Upper lobe of right lung (tissue), 1 donor: ENCODE data around the gene FCHSD1. TPM values are rescaled to one million over a fixed set of nuclear protein-coding genes. Genes with fewer than 3 reads are reported as not detected.
A peak's percentile ranks its signal among the peaks of the same experiment; 100 is the strongest.

Experiments used
- ATAC-seq: fragments of 200-7000 bp; cut with Tn5 transposase; one replicate; pipeline ENCODE4 v1.9.1; 2020; ENCODE audit warnings: mild to moderate bottlenecking, moderate library complexity
- DNase-seq: peaks from one replicate; pipeline ENCODE4 v3.0.0-alpha.2; 2020
- H3K27ac ChIP-seq: fragments of 200-600 bp; one replicate; pipeline ENCODE4 v1.8.0; 2022
- H3K27me3 ChIP-seq: fragments of 200-600 bp; one replicate; pipeline ENCODE4 v1.8.0; 2022; ENCODE audit warnings: mild to moderate bottlenecking
- H3K36me3 ChIP-seq: fragments of 200-600 bp; one replicate; pipeline ENCODE4 v1.8.0; 2022
- H3K4me1 ChIP-seq: fragments of 200-600 bp; one replicate; pipeline ENCODE4 v1.8.0; 2022
- H3K4me3 ChIP-seq: fragments of 200-600 bp; one replicate; pipeline ENCODE4 v1.8.0; 2022; ENCODE audit warnings: mild to moderate bottlenecking
- H3K9me3 ChIP-seq: fragments of 200-600 bp; one replicate; pipeline ENCODE4 v1.8.0; 2022
- intact Hi-C: fragments of 100-400 bp; cut with DNase I; formaldehyde crosslinking; loops from one replicate; pipeline ENCODE4 v1.11.0; 2022
- total RNA-seq: library from RNA; stranded (reverse); fragmentation: NEBNext Ultra II Directional; extraction: Animal tissue kit (Norgen Biotek cat#: 25700); gene quantifications from one replicate; pipeline ENCODE4 v1.2.1, GENCODE V29; 2021
- TF ChIP-seq, protein P1 (sequence below): fragments of 200-600 bp; IDR thresholded peaks from one replicate; pipeline ENCODE4 v1.8.0; 2022; ENCODE audit warnings: antibody characterized with exemption
- donor health status: DM: no; HTN: yes; CAD: no; lungs with severe emphysema.

Gene FCHSD1
- total RNA-seq, 1 donor from 2014 or later = 13.6 TPM

DNA sequence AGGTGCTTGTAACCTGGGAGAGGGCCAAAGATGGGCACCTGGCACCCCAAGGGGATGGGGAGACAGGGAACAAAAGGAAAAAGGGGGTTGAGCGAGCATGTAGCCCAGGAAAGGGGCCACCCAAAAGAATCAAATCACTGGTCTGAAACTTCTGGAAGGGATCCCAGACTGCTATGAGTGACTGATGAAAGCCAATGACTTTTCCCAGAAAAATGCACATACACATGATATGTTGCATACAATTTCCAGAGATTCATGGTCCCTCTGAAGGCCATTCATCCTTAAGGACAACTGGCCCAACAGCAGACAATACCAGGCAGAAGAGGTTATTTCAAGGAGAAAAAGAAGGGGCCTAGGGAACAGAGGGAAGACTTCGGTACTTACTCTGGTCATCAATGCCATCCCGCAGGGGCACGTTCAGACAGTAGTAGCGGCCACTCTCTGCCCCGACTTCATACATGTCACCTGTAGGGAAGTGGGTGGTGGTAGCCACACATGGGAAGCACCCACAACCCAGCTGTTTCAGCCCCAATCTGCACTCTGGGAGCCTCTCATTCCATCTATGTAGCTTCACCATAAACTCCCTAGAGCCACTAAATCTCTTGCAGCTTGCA, 22.9 kb downstream of the FCHSD1 start:
- Histone ChIP-seq H3K27me3 (no peaks in the 10 kb centered on the region), H3K4me3 (no peak overlapping the region), H3K27ac (no peak overlapping the region), H3K4me1 (peaks cover 5% of the 10 kb centered on the region), H3K9me3 (no peaks in the 10 kb centered on the region), H3K36me3 (peaks cover 72% of the 10 kb centered on the region)
- DNase-seq (peak; percentile 19), ATAC-seq (no peak)
- intact Hi-C loops = no loop called here
- TF ChIP-seq, protein P1, sequence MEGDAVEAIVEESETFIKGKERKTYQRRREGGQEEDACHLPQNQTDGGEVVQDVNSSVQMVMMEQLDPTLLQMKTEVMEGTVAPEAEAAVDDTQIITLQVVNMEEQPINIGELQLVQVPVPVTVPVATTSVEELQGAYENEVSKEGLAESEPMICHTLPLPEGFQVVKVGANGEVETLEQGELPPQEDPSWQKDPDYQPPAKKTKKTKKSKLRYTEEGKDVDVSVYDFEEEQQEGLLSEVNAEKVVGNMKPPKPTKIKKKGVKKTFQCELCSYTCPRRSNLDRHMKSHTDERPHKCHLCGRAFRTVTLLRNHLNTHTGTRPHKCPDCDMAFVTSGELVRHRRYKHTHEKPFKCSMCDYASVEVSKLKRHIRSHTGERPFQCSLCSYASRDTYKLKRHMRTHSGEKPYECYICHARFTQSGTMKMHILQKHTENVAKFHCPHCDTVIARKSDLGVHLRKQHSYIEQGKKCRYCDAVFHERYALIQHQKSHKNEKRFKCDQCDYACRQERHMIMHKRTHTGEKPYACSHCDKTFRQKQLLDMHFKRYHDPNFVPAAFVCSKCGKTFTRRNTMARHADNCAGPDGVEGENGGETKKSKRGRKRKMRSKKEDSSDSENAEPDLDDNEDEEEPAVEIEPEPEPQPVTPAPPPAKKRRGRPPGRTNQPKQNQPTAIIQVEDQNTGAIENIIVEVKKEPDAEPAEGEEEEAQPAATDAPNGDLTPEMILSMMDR = no peak

DNA sequence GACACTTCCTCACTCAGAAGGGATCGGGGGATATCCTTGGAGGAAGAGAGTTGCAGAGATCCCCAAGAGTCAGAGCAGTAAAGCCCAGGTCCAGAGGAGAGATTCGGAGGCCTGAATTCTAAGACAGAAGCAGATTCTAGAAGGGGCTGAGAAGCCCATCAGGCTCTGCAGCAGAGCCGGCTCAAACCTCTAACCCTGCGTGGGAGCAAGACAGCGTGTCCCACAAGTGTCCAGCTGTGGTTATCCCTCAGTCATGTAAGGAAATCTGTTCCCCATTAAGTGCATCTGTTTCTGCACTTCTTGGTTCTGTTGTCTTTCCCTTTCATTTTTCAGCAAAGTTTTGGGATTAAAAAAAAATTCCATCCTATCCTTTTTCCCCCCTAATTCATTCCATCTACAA, 27.6 kb downstream of the FCHSD1 start:
- intact Hi-C loops = no loop called here
- Histone ChIP-seq H3K27ac (no peak overlapping the region), H3K9me3 (no peaks in the 10 kb centered on the region), H3K36me3 (peaks cover 85% of the 10 kb centered on the region), H3K4me1 (peaks cover 5% of the 10 kb centered on the region), H3K4me3 (no peak overlapping the region), H3K27me3 (no peaks in the 10 kb centered on the region)
- DNase-seq (no peak), ATAC-seq (no peak)
- TF ChIP-seq, protein P1 = no peak

DNA sequence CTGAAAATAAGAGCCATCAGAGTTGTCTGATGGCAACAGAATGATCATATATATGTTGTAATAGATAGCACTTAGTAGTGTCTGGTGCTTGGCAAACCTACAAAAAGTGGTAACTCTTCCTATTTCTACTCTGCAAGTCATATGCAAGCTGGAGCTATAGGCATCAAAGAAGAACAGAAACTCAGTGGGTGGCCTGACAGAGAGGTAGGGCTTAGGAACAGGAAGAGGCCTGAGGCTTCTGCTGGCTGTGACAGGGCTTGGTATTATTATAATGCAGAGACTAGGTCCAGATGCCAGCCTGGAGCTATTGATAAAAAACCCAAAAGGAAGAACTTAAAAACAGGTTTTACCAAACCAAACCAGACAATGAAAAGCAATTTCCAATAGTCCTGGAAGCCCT, 28.0 kb downstream of the FCHSD1 start:
- DNase-seq (no peak), ATAC-seq (peak; percentile 30)
- TF ChIP-seq, protein P1 = no peak
- no peak overlapping the region for H3K27ac ChIP-seq
- intact Hi-C loops = no loop called here
- no peak overlapping the region for H3K4me3 ChIP-seq
- no peaks in the 10 kb centered on the region for H3K9me3 ChIP-seq
- peaks cover 80% of the 10 kb centered on the region for H3K36me3 ChIP-seq
- peaks cover 5% of the 10 kb centered on the region for H3K4me1 ChIP-seq
- no peaks in the 10 kb centered on the region for H3K27me3 ChIP-seq

DNA sequence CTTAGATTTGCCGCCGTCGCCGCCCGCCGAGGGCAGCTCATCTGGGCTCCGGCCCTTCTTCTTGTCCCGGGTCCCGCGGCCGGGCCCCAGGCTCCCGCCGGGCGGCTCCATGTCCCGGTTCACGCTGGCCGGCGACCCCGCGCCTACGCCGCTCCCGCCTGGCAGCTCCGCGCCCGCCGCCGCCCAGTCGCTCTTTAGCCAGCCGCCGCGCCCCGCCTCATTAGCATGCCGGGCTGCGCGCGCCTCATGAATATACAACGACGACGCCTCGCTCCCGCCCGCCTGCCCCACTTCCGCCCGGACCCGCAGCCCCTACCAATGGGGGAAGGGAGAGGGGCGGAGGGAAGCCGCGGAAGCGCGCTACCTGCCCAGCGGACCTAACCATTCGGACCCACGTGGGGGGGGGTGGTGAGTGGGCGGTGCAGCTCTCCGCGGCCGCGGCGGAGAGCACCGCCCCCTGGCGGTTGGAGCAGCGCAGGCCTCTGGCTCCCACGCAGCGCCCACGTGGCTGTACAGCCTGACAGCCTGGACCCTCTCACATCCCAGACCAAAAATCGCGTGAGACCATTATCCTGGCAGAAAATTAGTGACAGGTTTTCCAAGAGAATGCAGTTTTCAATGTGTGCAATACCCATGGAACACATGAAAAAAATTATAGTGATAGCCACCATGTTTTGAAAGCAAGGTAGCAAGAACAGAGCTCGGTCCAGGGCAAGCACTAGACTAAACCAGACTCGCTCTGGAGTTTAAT, 32.2 kb downstream of the FCHSD1 start, which contains the start of gene DIAPH1:
Gene DIAPH1 (minus strand): TSS at position 197 of the 751 bp plus-strand sequence. CDS start 86 bp downstream, at position 111.
- TF ChIP-seq, protein P1 = peak; percentile 99
- Histone ChIP-seq H3K4me1 (peaks cover 28% of the 10 kb centered on the region), H3K27ac (peak within 1 kb of the TSS; percentile 95), H3K4me3 (peak within 1 kb of the TSS; percentile 95), H3K9me3 (no peaks in the 10 kb centered on the region), H3K27me3 (no peaks in the 10 kb centered on the region), H3K36me3 (peaks cover 39% of the 10 kb centered on the region)
- DNase-seq (peak; percentile 99), ATAC-seq (peak; percentile 98)
- intact Hi-C loops = no loop called here

DNA sequence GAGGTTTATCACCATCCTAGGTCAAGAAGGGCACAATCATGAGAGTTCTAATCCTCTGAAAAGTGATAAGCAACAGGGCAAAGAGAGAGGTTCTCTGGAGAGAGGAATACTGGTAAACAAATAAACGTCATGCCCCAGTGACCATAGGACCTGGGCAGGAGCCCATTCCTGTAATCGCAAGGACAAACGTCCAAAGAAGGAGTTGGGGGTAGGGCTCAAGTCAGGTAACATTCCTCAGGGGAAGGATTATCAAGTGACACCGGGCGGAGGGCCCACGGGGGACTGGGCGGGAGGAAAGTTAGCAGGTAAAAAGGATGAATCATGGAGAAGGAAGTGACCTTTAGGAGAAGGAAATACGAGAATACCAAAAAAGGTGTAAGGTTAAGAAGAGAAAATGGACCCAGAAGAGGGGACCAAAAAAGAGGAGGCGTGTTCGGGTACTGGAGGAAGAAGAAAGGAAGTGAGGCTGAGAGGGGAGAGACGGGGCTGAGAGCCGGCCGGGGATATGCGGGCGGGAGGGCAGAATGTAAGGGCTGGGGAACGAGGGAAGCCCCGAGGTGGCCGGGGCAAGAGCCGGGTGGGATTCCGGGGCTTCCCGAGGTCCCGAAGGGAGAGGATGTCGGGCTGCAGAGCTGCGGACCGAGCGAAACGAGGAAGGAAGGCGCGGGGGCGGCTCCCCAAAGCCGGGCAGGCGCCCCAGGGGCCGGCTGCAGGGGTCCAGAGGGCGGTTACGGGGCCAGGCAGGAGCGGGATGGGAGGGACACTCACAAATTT, 33.0 kb downstream of the FCHSD1 start:
- TF ChIP-seq, protein P1 = no peak
- ATAC-seq (peak; percentile 69), DNase-seq (peak; percentile 88)
- H3K4me1 ChIP-seq = peaks cover 27% of the 10 kb centered on the region
- H3K9me3 ChIP-seq = no peaks in the 10 kb centered on the region
- peak overlapping the region; percentile 95 for H3K27ac ChIP-seq
- intact Hi-C loops = no loop called here
- no peaks in the 10 kb centered on the region for H3K27me3 ChIP-seq
- H3K4me3 ChIP-seq = peak overlapping the region; percentile 95
- peaks cover 31% of the 10 kb centered on the region for H3K36me3 ChIP-seq
